AG08396 (cell line): Measurements from ENCODE around the gene ZNF23.

Source experiments
- DNase-seq: peaks from one replicate; pipeline ENCODE4 v3.0.0; 2012; ENCODE audit warnings: low spot score, mixed read lengths

ZNF23 gene

DNA sequence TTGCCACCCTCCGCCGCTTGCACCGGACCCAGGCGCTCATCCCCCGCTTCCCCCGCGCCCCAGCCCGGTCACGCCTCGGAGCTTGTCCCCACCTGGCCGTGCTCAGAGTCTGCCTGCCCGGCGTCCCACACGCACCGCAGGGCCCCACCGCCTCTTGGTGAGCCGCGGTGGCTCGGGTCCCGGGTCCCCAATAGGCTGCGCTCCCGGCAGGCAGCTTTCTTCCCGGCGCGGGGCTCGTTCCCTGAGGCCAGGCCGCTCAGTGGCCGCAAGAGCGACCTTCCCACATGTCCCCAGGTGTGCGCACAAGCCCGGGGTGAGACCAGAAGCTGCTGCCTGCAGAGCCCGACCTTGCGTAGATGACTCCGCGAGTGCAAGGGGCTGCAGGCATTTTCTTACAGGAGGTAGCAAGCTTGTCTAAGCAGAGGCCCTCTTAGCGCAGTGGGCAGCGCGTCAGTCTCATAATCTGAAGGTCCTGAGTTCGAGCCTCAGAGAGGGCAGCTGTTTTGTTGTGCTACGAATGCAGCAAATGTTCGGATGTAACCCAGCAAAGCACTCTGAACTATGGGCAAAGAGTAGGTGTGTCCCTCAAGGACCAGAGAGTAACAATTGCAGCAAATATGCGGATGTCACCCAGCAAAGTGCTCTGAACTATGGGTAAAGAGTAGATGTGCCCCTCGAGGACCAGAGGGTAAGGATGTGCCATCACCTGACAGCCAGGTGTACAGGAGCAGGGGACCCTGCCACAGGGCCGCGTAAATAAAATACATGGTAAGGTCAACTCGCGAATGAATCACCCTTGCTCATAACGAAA, 35.8 kb downstream of the ZNF23 start:
- peak; percentile 81 for DNase-seq

DNA sequence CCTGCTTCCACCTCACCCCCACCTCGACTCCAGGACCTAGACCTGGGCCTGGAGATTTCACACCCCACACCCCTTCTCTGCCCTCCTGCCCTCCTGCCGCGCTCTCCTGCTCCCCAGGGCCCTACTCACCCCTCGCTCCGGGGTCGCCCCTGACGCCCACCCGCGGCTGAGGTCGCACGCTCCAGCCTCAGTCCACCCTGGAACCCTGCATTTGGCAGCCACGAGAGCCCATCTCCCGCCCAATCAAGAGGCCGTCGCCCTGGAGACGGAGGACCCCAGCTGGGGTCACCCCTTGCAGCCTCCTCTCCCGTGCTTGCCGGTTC, 36.3 kb downstream of the ZNF23 start:
- no peak for DNase-seq

DNA sequence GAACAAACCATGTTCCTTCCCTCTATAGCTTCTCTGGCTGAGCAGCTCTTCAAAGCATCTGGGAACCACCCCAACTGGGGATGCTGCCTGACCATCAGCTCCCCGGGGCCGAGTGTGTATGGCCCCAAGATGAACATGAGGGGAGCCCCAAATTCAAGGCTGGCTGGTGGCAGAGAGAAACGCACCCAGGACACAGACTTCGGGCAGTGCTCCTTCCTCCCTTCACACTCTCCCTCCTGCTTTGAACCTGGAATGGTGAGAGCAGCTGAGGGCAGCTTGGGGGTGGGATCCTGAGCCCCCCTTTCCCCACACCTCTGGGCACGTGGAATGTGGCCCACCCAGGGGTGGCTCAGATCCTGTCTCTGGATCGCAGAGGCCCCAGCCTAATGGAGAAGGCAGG, 37.4 kb downstream of the ZNF23 start:
- no peak for DNase-seq

DNA sequence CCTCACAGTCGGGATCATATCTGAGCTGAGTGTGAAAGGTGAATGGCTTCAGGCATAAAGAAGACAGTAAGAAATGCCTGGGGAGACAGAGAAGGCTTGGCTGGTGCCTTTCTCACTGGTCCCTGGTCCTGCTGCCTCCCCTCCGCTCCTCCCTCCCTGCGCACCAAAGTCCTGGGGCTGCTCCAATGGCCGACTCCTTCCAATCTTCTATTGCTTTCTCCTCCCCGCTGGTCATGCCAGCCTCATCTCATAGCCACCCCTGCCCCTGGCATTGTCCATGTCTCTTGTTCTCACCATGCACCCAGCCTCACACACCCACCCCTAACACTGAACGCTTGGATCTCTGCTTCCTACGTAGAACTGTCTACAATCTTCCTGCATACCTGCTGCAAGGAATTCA, 38.2 kb downstream of the ZNF23 start:
- no peak for DNase-seq

DNA sequence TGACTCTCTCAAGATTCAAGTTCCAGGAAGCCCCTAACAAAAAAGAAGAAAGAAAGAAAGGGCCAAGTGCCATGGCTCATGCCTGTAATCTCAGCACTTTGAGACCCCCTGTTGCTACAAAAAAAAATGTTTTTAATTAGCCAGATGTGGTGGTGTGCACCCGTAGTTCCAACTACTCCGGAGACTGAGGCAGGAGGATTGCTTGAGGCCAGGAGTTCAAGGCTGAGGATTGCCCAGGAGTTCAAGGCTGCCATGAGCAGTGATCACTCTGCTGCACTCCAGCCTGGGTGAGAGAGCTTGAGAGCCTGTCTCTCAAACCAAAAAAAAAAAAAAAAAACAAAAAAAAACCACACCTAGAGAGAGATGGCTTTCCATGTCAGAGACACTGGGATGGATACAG, 39.0 kb downstream of the ZNF23 start:
- no peak for DNase-seq

DNA sequence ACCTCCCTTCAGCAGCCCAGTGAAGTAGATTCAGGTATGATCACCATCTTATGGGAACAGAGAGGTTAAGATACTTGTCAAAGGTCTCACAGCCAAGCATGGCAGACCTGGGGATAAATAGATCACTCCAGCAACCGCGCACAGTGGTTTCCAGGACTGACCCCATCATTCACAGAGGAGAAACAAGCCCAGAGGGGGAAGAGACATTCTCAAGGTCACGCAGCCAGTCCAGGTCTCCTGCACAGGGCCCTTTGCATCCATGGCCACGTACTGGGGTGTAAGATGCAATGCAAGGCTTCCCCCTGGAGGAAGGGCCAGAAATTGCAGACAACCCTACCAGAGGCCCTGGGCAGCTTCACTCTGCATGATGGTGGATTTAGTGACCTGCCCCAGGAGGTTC, 40.1 kb downstream of the ZNF23 start:
- no peak for DNase-seq

DNA sequence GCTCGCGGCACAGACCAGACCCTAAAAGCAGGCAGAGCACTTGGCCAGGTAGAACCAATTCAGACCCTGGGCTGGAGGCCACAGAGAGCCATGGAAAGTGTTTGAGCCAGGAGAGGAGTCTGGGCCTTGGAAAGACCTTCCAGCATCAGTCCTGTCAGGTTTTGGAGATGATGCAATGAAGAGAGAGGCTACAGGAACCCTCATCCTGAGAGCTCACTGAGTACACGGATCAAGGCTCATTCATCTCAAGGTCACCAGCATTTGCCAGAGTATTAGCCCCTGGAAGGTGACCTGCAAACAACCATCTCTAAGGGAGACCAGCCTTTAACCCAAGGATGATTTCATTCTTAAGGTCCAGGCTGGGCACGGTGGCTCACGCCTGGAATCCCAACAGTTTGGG, 48.0 kb downstream of the ZNF23 start:
- DNase-seq: no peak

DNA sequence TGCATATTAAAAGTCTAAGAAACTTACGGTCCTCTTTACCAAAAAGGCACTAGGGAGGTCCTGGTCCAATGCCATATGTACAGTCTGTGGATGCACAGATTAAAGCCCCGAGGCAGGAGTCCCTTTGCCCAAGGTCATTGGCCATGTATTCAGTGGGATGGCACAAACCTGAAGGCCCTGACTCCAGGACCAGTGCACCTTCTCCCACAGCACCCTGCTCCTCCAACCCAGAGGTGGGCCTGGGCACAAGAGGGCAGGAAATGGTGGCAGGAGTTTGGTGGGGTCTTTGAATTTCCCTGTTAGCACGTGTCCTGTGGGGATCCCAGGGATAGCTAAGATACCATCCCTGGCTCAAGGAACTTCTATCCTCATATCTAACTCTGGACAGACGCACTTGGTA, 48.7 kb downstream of the ZNF23 start:
- no peak for DNase-seq

DNA sequence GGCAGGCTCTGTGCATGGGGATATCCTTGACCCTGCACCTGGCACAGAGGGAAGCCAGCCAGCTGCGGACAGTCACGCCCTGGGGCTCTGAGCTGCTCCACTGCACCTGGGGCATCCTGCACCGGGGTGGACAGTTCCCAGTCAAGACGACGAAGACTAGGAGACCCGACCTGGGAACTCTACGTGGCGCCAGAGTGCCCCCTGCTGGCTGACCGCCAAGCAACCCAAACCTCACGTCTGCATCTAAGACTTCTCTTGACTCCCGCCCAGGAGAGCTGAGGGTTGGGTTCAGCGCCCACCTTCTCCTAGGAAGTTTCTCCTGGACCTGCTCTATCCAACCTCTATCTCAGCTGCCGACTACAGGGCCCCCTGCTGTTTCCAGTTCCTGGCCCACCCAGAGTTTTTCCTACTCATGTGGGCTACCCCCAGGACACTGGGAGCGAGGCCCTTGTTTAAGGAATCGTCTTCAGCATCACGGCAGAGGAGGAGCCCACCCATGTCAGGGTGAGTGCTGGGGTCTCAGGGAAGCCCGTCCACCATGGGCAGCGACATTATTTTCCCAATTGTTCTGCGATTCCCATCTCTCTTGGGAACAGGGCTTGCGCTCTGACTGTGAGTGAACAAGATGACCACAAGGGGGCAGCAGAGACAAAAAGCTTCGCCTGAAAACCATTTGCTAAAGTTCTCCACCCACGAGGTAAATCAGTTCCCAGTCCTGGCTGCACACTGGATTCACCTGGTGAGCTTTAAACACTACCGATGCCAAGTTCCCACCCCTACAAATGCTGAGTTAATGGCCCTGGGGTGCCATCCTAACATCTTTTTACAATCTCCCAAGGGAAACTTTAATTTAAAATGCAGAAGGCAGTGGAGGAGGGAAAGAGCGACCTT, 49.5 kb downstream of the ZNF23 start:
- peak; percentile 84 for DNase-seq

DNA sequence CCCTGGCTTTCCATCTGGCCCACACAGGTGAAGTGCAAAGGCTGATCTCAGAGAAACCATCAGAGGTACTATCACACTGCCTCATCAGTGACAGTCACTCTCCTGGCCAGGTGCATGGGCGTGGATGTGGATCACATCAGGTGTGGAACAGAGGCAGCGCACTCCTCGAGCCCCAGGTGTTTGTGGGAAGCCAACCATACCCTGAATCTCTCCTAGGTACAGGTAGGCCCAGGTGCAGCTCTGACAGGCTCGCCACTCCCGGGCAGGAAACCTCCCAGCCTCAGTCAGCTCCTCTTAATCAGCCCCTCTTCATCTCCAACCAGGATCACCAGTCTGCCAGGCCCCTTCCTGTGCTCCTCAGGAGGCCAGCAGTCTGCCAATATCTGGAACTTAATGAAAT, 51.9 kb downstream of the ZNF23 start:
- no peak for DNase-seq

DNA sequence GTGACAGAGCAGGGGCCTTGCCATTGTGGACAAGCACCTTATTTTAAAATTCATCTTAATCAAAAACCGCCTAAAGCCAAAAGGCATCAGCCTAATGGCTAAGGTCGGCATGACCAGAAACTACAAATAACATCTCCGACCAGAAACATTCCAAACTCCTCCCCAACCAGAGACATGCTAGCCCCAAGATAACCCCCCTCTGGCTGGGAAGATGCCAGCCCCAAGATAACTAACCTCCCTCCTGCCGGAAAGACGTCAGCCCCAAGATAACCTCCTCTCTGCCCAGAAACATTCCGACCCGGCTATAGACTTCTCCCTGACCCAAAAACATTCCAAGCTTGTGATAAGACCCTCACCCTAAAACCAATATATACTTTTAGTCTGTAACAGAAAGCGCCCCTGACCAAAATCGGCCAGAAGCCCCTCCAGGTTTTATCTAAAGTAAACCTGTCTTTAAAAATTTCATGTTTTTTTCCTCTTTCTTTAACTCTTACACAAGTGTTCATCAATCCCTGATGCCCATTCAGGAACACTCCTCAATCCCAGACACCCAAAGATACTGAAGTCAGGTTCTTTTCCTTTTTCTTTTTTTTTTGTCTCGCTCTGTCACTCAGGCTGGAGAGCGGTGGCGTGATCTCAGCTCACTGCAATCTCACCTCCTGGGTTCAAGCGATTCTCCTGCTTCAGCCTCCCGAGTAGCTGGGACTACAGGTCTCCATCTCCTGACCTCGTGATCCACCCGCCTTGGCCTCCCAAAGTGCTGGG, 52.9 kb downstream of the ZNF23 start:
- DNase-seq: no peak

DNA sequence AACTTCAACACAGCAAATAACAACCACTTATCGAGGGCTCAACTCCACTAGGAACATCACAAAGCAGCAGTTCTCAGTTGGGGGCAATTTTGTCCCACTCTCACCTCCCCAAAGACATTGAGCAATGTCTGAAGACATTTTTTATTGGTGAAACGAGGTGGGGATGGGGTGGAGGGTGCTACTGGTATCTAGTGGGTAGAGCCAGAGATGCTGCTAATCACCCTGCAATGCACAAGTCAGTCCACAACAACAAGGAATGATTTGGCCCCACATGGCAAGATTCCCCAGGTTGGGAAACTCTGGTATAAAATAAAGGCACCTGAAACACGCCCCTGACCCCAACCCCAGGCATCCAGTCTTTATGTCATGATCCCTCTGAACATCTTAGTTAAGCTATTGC, 53.5 kb downstream of the ZNF23 start:
- DNase-seq: no peak

DNA sequence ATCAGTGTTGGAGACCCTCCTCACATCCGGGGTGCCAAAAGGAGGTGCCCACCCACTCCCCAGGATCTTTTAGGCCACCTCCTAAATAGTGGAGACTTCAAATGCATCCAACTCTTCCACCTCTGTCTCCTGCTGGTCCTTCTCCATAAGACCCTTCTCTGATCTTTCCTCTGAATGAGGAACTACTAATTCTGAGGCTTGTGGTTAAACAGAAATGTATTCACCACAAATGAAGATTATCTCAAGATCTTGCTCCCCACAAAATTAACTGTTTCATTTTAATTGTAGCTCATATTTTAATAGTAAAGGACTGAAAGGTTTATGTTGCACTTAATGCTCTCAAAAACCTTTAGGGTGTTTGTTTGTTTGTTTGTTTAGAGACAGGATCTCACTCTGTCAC, 54.3 kb downstream of the ZNF23 start:
- DNase-seq: no peak

DNA sequence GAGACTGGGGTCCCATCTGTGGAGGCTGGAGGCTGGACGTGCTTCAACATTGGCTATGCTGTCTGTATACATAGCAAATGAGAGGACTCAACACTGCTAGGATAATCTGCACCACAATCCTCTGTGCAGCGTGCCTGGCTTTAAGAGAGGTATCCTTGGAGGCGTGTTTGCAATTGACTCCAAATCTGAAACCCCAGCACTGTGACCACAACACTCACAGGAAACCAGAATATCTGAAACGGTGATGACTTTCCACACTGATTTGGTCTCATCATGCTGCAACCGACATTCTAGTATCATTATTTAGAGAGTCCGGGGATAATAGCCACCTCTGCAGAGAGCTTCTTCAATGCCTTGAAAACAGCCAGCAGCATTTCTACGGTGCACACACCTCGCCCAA, 55.3 kb downstream of the ZNF23 start:
- no peak for DNase-seq

DNA sequence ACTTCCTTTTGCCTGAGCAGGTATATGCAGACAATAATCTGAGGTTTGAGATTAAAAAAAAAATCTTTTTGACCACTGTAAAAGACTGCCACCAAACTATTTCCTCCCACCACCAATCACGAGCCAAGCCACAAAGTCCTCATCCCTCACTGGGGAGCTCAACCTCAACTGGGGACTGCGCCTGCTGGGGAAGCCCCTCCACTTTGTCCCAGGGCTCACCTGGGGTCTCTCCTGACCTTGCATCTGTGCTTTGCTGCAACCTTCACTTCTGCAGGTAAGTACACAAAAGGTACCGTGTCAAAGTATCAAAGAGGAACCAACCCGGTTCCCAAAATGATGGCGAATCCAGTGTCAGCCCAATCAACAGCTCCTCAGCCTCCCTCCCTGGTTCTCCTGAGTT, 55.7 kb downstream of the ZNF23 start:
- no peak for DNase-seq

DNA sequence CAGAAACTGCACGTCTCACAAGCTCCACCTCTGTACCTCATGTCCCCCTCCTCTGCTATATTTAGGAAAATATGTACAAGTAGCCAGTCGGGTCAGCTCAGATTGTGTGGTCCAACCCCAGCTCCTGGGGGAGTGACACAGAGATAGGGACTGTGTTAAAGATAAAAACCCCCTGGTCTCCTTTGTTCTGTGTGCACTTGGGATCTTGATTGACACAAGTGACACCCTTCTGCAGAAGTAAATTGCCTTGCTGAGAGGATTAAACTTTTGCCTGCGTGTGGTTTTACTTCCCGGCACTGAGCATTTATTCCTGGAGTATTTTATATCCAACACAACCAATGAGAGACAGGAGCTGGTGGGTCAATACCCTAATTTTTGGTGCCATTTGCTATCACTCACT, 57.7 kb downstream of the ZNF23 start:
- no peak for DNase-seq

DNA sequence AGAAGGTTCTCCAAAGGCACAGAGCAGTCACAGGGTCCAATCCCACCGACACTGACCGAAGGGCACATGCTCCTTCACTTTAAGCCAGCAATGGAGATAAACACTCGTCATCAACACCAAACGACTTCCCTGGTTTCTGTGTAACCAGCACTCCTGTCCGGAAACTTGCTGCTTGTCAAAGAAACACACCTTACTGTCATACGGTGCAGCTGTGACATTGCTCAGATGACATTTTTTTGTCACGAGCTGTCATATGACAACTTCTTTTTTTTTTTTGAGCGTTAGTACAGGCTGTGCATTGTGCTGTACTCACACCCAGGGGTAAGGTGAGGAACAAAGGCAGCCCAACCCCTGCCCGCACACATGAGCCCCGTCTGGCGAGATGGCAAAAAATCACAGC, 59.4 kb downstream of the ZNF23 start:
- no peak for DNase-seq

DNA sequence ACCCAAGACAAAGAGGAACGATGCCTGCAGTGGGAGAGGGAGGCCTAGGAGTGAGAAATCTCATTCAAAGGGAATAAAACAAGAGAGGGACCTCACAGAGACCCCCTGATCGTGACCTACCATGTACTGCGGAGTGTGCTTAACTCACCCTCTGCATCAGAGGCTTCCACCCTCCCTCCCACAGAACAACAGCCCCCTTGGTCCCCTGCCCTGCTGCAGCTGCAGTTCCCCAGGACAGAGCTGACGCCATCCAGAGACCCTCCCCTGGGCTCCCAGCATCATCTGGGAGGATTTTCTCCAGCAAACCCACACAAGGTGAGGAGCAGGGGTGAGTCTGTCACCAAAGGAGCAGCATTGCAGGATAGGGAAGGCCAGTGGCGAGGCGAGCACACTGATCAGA, 60.0 kb downstream of the ZNF23 start:
- no peak for DNase-seq

DNA sequence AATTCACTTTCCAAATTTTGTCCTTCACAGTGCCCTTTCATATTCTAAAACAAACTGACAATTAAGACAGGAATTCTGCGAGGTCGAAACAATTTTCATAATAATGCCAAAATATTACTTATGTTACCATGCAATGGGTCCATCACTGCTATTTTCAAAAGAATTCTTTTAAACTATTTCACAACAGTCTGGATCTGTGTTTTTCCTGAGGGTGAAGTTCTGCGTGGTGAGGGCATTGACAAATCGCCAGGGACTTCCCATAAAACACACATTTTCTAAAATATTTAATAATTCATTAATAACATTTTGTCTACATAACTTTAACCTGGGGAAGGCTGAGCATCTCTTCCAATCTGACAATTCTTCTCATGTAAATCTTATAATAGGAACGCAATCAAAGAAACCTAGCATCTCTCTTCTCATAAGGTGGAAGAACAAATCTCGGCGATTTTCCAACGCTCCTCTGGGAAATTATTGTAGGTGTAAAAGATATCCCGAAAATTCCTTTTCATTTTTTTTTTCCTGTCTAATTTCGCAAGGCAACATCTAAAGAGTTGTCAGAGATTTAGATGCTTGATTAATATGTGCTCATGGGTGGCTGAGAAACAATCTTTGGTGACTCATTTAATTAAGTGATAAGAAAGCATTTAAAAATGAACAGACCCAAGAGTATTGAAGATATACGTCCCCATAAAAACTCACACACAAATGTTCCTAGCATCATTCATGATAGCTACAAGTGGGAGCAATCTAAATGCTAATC, 62.1 kb downstream of the ZNF23 start:
- DNase-seq: no peak
